ENCODE results near the gene SPRY4.
"Not testable (repeated sequence)": the region's sequence is repeated elsewhere in the genome, so short reads cannot be mapped to it uniquely, and the experiment has no call there.

Gene SPRY4

GRCh38 chr5:142314109-142314508 lies 10.7 kb downstream of the SPRY4 start:
- no peak for DNase-seq

- no peak for DNase-seq
These were observed 11.1 kb downstream of the SPRY4 start for GRCh38 chr5:142313682-142314081.

- DNase-seq = no peak
These were observed 11.5 kb downstream of the SPRY4 start for GRCh38 chr5:142313275-142313674.

- no peak for DNase-seq
These were observed 12.4 kb downstream of the SPRY4 start for GRCh38 chr5:142312399-142312798.

- DNase-seq = no peak
These were observed 13.1 kb downstream of the SPRY4 start for GRCh38 chr5:142311725-142312124.

GRCh38 chr5:142310803-142311202 lies 14.0 kb downstream of the SPRY4 start:
- no peak for DNase-seq

- no peak for DNase-seq
These were observed 15.0 kb downstream of the SPRY4 start for GRCh38 chr5:142309747-142310318.

GRCh38 chr5:142308358-142308757 lies 16.5 kb downstream of the SPRY4 start:
- no peak for DNase-seq

- DNase-seq = no peak
These were observed 17.5 kb downstream of the SPRY4 start for GRCh38 chr5:142307146-142307890.

GRCh38 chr5:142306077-142306502 lies 18.7 kb downstream of the SPRY4 start:
- DNase-seq = no peak

- DNase-seq = no peak
These were observed 19.6 kb downstream of the SPRY4 start for GRCh38 chr5:142305211-142305610.

GRCh38 chr5:142304013-142304701 lies 20.7 kb downstream of the SPRY4 start:
- DNase-seq = no peak

GRCh38 chr5:142303565-142303964 lies 21.3 kb downstream of the SPRY4 start:
- DNase-seq = no peak

GRCh38 chr5:142301540-142301939 lies 23.3 kb downstream of the SPRY4 start:
- DNase-seq = no peak

GRCh38 chr5:142300677-142301076 lies 24.1 kb downstream of the SPRY4 start:
- no peak for DNase-seq

GRCh38 chr5:142298789-142299188 lies 26.0 kb downstream of the SPRY4 start:
- no peak for DNase-seq

- DNase-seq = not testable (repeated sequence)
These were observed 27.0 kb downstream of the SPRY4 start for GRCh38 chr5:142297786-142298185.

- DNase-seq = no peak
These were observed 27.9 kb downstream of the SPRY4 start for GRCh38 chr5:142296914-142297417.

GRCh38 chr5:142295960-142296860 lies 28.6 kb downstream of the SPRY4 start:
- no peak for DNase-seq

- DNase-seq = no peak
These were observed 29.6 kb downstream of the SPRY4 start for GRCh38 chr5:142295084-142295758.

- DNase-seq = no peak
These were observed 31.3 kb downstream of the SPRY4 start for GRCh38 chr5:142293486-142293885.

GRCh38 chr5:142292808-142293207 lies 32.0 kb downstream of the SPRY4 start:
- no peak for DNase-seq

Data from cortex of kidney (tissue), 1 donor.